ENCODE results near the gene TRIP6.

GRCh38 chr7:100865938-100866728 lies 1.1 kb upstream of the TRIP6 start:
- TF ChIP-seq POLR2A (IDR thresholded peaks at IDR 0.05; ENCODE audit: low read depth, low read length) (no peak), TAF1 (IDR thresholded peaks at IDR 0.05; ENCODE audit: borderline replicate concordance, low read depth, low read length) (no peak), POLR2AphosphoS5 (IDR thresholded peaks at IDR 0.05; ENCODE audit: low read depth, low read length) (no peak)

Data from GM12892 (cell line).